Common myeloid progenitor, CD34-positive (primary cell): ENCODE data around the gene PHYHIPL.

Experiments
- CTCF ChIA-PET: fragments of 350-600 bp; sonication (Branson Sonifier 250); formaldehyde crosslinking; loops from one replicate; lab custom pipeline; 2021; ENCODE audit warnings: antibody characterized with exemption; lab: Charles Lee
- POLR2A ChIA-PET: fragments of 350-600 bp; sonication (Branson Sonifier 250); formaldehyde crosslinking; loops from one replicate; lab custom pipeline; 2021; ENCODE audit warnings: antibody characterized with exemption; lab: Charles Lee
- DNase-seq, 3 donors: peaks; one replicate each; pipeline versions ENCODE4 v3.0.0 to v3.0.0-alpha.2; 2013
- H3K27ac ChIP-seq, 2 experiments: 1 replicate in 1 of 2; 2 replicates in 1 of 2; pipeline ENCODE4 v1.7.0; 2013; ENCODE audit warnings: inconsistent platforms in 2 of 2, low read length in 2 of 2, mild to moderate bottlenecking in 2 of 2, low read depth in 1 of 2, moderate library complexity in 1 of 2; ENCODE audit not compliant: severe bottlenecking in 2 of 2, insufficient read depth in 1 of 2, poor library complexity in 1 of 2
- H3K27me3 ChIP-seq, 5 experiments: replicated peaks in 2 of 5; 1 replicate in 3 of 5; 2 replicates in 2 of 5; pipeline versions ENCODE4 v1.6.1 to v1.7.0; 2013; ENCODE audit warnings: low read length in 4 of 5, mild to moderate bottlenecking in 2 of 5, moderate library complexity in 2 of 5, inconsistent platforms in 1 of 5; ENCODE audit not compliant: insufficient read depth in 5 of 5, control insufficient read depth in 4 of 5
- H3K36me3 ChIP-seq, 4 experiments: 1 replicate in 2 of 4; 2 replicates in 2 of 4; pipeline versions ENCODE4 v1.6.1 to v1.7.0; 2013; ENCODE audit warnings: low read length in 3 of 4, control low read depth in 1 of 4, mild to moderate bottlenecking in 1 of 4; ENCODE audit not compliant: control insufficient read depth in 4 of 4, insufficient read depth in 4 of 4
- H3K4me1 ChIP-seq, 4 experiments: 1 replicate in 3 of 4; 2 replicates in 1 of 4; pipeline versions ENCODE4 v1.6.1 to v1.7.1; 2013; ENCODE audit warnings: low read length in 3 of 4, mild to moderate bottlenecking in 3 of 4, control low read depth in 1 of 4, inconsistent platforms in 1 of 4, moderate library complexity in 1 of 4; ENCODE audit not compliant: control insufficient read depth in 4 of 4, insufficient read depth in 4 of 4; ENCODE audit errors: control extremely low read depth in 1 of 4
- H3K4me3 ChIP-seq, 7 experiments: 1 replicate in 4 of 7; 2 replicates in 3 of 7; pipeline versions ENCODE4 v1.5.1 to v1.7.0; 2013; ENCODE audit warnings: mild to moderate bottlenecking in 7 of 7, low read length in 6 of 7, moderate library complexity in 6 of 7, inconsistent platforms in 2 of 7, low read depth in 2 of 7, control low read depth in 1 of 7; ENCODE audit not compliant: insufficient read depth in 4 of 7, control insufficient read depth in 1 of 7; ENCODE audit errors: extremely low read depth in 1 of 7
- H3K9me3 ChIP-seq, 5 experiments: 1 replicate in 4 of 5; 2 replicates in 1 of 5; pipeline versions ENCODE4 v1.6.1 to v1.7.1; 2013; ENCODE audit warnings: low read length in 4 of 5, mild to moderate bottlenecking in 2 of 5, inconsistent platforms in 1 of 5, low read depth in 1 of 5, moderate library complexity in 1 of 5; ENCODE audit not compliant: control insufficient read depth in 4 of 5, insufficient read depth in 2 of 5; ENCODE audit errors: control extremely low read depth in 1 of 5
- WGBS: methylation state at CpG from one replicate; pipeline ENCODE4 v1.1.5; 2013; ENCODE audit not compliant: insufficient coverage; 5-methylcytosine and 5-hydroxymethylcytosine counted together

PHYHIPL gene

DNA sequence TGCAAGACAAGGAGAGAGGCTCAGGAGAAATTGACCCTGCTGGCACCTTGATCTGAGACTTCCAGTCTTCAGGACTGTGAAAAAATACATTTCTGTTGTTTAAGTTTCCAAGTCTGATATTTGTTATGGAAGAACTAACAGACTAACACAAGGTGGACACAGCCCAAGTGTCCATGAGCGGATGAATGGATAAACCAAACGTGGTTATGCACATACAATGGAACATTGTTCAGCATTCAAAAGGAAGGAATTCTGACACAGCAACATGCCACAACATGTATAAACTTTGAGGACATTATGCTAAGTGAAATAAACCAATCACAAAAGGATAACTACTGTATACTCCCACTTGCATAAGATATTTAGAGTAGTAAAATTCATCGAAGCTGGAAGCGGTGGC is 109.4 kb downstream of the PHYHIPL start:
- ChIA-PET POLR2A (no interaction called here), CTCF (no interaction called here)
- WGBS, result 95% methylated on average over 2 of the region's 4 CpGs

DNA sequence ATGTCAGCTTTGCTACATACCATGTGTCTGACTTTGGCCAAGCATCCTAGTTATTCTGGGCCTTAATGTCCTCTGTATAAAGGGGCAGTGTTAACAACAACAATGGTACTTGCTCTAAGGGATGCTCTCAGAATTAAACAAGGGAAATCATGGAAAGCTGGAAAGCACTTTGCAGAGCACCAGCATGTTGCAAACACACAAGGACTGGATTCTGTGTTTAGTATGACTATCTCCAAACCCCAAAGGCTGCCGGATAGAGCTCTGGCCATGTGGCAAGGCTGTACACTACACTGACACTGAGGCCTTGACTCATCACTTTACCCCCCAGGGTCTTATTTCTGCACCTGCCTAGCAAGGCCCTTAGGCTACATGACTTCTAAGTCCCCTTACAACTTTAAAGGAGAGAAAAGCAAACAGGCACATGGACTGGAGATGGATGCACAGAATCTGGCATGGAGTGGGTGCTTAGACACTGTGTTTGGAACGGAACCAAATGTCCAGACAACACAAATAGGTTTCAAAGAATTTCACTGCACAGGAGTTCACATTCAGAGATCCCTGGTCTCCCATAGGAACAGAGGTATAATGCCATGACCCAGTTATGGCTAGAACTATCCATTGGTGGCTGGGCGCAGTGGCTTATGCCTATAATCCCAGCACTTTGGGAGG is 111.3 kb downstream of the PHYHIPL start:
- Histone ChIP-seq H3K27ac (no peak overlapping the region), H3K36me3 (no peaks in the 10 kb centered on the region), H3K4me3 (no peak overlapping the region), H3K9me3 (no peaks in the 10 kb centered on the region), H3K4me1 (peaks cover 0 to 10% (median 8%) of the 10 kb centered on the region in 4 experiments), H3K27me3 (no peaks in the 10 kb centered on the region)
- WGBS, result 94% methylated on average over 3 of the region's 3 CpGs
- DNase-seq, result no peak
- CTCF ChIA-PET, result no interaction called here
- POLR2A ChIA-PET, result no interaction called here

More for the DNA sequence above, 109.4 kb downstream of the PHYHIPL start:
- Histone ChIP-seq H3K36me3 (no peaks in the 10 kb centered on the region), H3K4me3 (no peak overlapping the region), H3K27me3 (no peaks in the 10 kb centered on the region), H3K9me3 (no peaks in the 10 kb centered on the region), H3K27ac (no peak overlapping the region), H3K4me1 (peaks cover 0 to 10% (median 8%) of the 10 kb centered on the region in 4 experiments)
- DNase-seq, result no peak

GRCh38 chr10:59289853-59290252 is 113.4 kb downstream of the PHYHIPL start:
- H3K36me3 ChIP-seq, result no peaks in the 10 kb centered on the region
- 100% methylated on average over 1 of the region's 3 CpGs for WGBS
- no peak overlapping the region for H3K4me3 ChIP-seq
- no peak overlapping the region for H3K27ac ChIP-seq
- no peak for DNase-seq
- no peaks in the 10 kb centered on the region for H3K27me3 ChIP-seq
- CTCF ChIA-PET, result interaction anchor here (1.5 kb wide), 1 partner anchor 15 kb away, joined by 3 read pairs; no protein-coding TSS in a partner anchor
- no peaks in the 10 kb centered on the region for H3K4me1 ChIP-seq
- H3K9me3 ChIP-seq, result no peaks in the 10 kb centered on the region
- POLR2A ChIA-PET, result no interaction called here

GRCh38 chr10:59290448-59290847 is 114.0 kb downstream of the PHYHIPL start:
- POLR2A ChIA-PET, result no interaction called here

More at GRCh38 chr10:59290448-59290847, 114.0 kb downstream of the PHYHIPL start:
- H3K4me1 ChIP-seq, result no peaks in the 10 kb centered on the region
- 85% methylated on average over 4 of the region's 4 CpGs for WGBS
- no peak overlapping the region for H3K4me3 ChIP-seq
- CTCF ChIA-PET, result interaction anchor here (1.0 to 1.5 kb wide), 2 partner anchors 16 to 328 kb away, joined by 3 read pairs; no protein-coding TSS in a partner anchor
- DNase-seq, result peak in 1 of 3 donors; percentile 4
- H3K9me3 ChIP-seq, result no peaks in the 10 kb centered on the region
- H3K36me3 ChIP-seq, result no peaks in the 10 kb centered on the region
- H3K27me3 ChIP-seq, result no peaks in the 10 kb centered on the region
- no peak overlapping the region for H3K27ac ChIP-seq
